Measurements from ENCODE around the gene STAB2. TPM values are rescaled to one million over a fixed set of nuclear protein-coding genes. Genes with fewer than 3 reads are reported as not detected.
A peak's percentile ranks its signal among the peaks of the same experiment; 100 is the strongest.

Gene STAB2
- total RNA-seq, 4 donors from 2014 or later: not detected

- ATAC-seq (no peak), DNase-seq (no peak)
- in situ Hi-C loops (cut with MboI; ENCODE audit: low sequenced_read_pairs in 4 of 4) (no loop called here), intact Hi-C loops (cut with DNase I; ENCODE audit: low total_unique reads) (no loop called here)
- Histone ChIP-seq H3K4me3 (no peak overlapping the region), H3K9me3 (no peaks in the 10 kb centered on the region), H3K4me1 (peaks cover 5 to 6% of the 10 kb centered on the region in 2 donors), H3K27me3 (no peaks in the 10 kb centered on the region), H3K27ac (no peak overlapping the region), H3K36me3 (peaks cover 0 to 10% of the 10 kb centered on the region in 2 donors)
- TF ChIP-seq POLR2A (IDR thresholded peaks at IDR 0.05) (no peak), CTCF (IDR thresholded peaks at IDR 0.05 in 4 of 5, conservative IDR thresholded peaks at IDR 0.05 in 1 of 5) (no peak)
These were observed 181.5 kb downstream of the STAB2 start for GRCh38 chr12:103768467-103769123.

- peaks cover 0 to 8% of the 10 kb centered on the region in 2 donors for H3K36me3 ChIP-seq
- no peak for TF ChIP-seq CTCF (IDR thresholded peaks at IDR 0.05 in 4 of 5, conservative IDR thresholded peaks at IDR 0.05 in 1 of 5)
- TF ChIP-seq POLR2A (IDR thresholded peaks at IDR 0.05): no peak
- DNase-seq (no peak), ATAC-seq (no peak)
- H3K4me1 ChIP-seq: peaks cover 5 to 6% of the 10 kb centered on the region in 2 donors
- in situ Hi-C loops (cut with MboI; ENCODE audit: low sequenced_read_pairs in 4 of 4): no loop called here
- H3K4me3 ChIP-seq: no peak overlapping the region
- no peak overlapping the region for H3K27ac ChIP-seq
- H3K9me3 ChIP-seq: no peaks in the 10 kb centered on the region
- intact Hi-C loops (cut with DNase I; ENCODE audit: low total_unique reads): no loop called here
- H3K27me3 ChIP-seq: no peaks in the 10 kb centered on the region
These were observed 182.3 kb downstream of the STAB2 start for GRCh38 chr12:103769240-103769945.

GRCh38 chr12:103771466-103771865 lies 184.4 kb downstream of the STAB2 start:
- TF ChIP-seq CTCF (IDR thresholded peaks at IDR 0.05 in 4 of 5, conservative IDR thresholded peaks at IDR 0.05 in 1 of 5) (peak; percentile 39 to 78 (median 58)), POLR2A (IDR thresholded peaks at IDR 0.05) (no peak)
- intact Hi-C loops (cut with DNase I; ENCODE audit: low total_unique reads): loop anchor here (2.0 kb wide), 2 partner anchors 105 to 157 kb away; no protein-coding TSS in a partner anchor
- Histone ChIP-seq H3K27me3 (no peaks in the 10 kb centered on the region), H3K27ac (no peak overlapping the region), H3K36me3 (peaks cover 0 to 3% of the 10 kb centered on the region in 2 donors), H3K4me3 (no peak overlapping the region), H3K9me3 (no peaks in the 10 kb centered on the region), H3K4me1 (peaks cover 5 to 6% of the 10 kb centered on the region in 2 donors)
- DNase-seq (peak in 1 of 2 donors; percentile 34), ATAC-seq (peak; percentile 39 to 61)
- in situ Hi-C loops (cut with MboI; ENCODE audit: low sequenced_read_pairs in 4 of 4): no loop called here

- DNase-seq: no peak
- no peak for ATAC-seq
- Histone ChIP-seq H3K9me3 (no peaks in the 10 kb centered on the region), H3K27ac (no peak overlapping the region), H3K4me3 (no peak overlapping the region), H3K27me3 (no peaks in the 10 kb centered on the region), H3K4me1 (peaks cover 5 to 6% of the 10 kb centered on the region in 2 donors), H3K36me3 (peaks cover 0 to 10% of the 10 kb centered on the region in 2 donors)
- intact Hi-C loops (cut with DNase I; ENCODE audit: low total_unique reads): loop anchor here (2.0 kb wide), 1 partner anchor 98 kb away; no protein-coding TSS in a partner anchor
- TF ChIP-seq CTCF (IDR thresholded peaks at IDR 0.05 in 4 of 5, conservative IDR thresholded peaks at IDR 0.05 in 1 of 5) (no peak), POLR2A (IDR thresholded peaks at IDR 0.05) (no peak)
- in situ Hi-C loops (cut with MboI; ENCODE audit: low sequenced_read_pairs in 4 of 4): no loop called here
These were observed 185.5 kb downstream of the STAB2 start for GRCh38 chr12:103772367-103773108.

Data from gastrocnemius medialis (tissue), 4 donors.